DMS114 treated with DMSO at 0.1 percent for 48 hours (cell line): ENCODE data around the gene CTTNBP2NL.
"Not testable (repeated sequence)": the region's sequence is repeated elsewhere in the genome, so short reads cannot be mapped to it uniquely, and the experiment has no call there.

Experiments
- DNase-seq: peaks from one replicate; lab custom pipeline; 2025; ENCODE audit not compliant: unreplicated experiment; lab: John Stamatoyannopoulos, UW

CTTNBP2NL gene

GRCh38 chr1:112386024-112386723 lies 9.8 kb upstream of the CTTNBP2NL start:
- no peak for DNase-seq

GRCh38 chr1:112386731-112387346 lies 9.2 kb upstream of the CTTNBP2NL start:
- DNase-seq, result no peak

DNA sequence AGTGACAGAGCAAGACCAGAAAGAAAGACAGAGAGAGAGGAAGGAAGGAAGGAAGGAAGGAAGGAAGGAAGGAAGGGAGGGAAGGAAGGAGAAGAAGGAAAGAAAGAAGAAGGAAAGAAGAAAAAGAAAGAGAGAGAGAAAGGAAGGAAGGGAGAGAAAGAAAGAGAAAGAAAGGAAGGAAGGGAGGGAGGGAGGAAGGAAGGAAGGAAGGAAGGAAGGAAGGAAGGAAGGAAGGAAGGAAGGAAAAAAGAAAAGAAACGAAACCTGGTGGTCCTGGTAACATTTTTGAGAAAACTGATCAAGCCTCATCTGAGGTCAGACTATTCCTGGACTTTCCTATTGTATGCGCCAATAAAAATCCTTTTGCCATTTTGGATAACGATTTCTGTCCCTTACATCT lies 8.2 kb upstream of the CTTNBP2NL start:
- no peak for DNase-seq

DNA sequence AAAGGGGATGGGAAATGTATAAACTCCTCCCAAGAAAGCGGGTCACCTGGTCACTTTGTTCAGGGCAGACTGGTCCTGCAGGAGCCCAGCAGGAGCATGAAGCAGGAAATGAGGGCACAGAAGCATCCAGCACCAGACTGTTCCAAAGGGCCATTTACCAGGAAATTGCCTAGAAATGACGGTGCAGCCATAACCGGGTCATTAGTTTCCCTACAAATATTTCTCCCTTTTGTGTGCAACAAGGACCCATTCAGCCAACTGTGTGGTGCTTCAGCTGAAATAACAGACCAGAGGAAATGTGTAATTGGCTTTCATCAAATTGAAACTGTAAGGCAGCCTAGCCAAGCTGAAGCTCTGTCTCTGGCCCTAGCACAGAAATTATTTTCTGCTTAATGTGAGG lies 7.6 kb upstream of the CTTNBP2NL start:
- no peak for DNase-seq

DNA sequence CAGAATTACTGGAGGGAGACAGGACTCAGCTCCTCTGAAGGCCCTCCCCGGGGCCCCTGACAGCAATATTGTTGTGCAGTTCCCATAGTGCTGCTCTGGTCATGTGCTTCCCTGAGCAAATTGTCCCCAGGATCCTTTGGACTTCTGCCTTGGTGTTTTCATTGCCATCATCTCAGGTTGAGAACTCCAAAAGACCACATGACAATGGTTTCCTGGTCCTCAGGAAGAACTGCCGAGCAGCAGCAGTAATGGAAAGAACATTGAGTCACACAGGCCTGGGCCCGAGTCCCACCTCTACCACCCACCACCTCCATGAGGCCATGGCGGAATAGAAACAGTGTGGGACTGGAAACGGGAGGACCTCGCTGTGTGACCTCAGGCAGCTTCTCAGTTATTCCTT lies 6.3 kb upstream of the CTTNBP2NL start:
- no peak for DNase-seq

- DNase-seq, result not testable (repeated sequence)
Observed at GRCh38 chr1:112390335-112390734, 5.7 kb upstream of the CTTNBP2NL start.

GRCh38 chr1:112390775-112391602 lies 5.0 kb upstream of the CTTNBP2NL start:
- DNase-seq, result peak; percentile 93

DNA sequence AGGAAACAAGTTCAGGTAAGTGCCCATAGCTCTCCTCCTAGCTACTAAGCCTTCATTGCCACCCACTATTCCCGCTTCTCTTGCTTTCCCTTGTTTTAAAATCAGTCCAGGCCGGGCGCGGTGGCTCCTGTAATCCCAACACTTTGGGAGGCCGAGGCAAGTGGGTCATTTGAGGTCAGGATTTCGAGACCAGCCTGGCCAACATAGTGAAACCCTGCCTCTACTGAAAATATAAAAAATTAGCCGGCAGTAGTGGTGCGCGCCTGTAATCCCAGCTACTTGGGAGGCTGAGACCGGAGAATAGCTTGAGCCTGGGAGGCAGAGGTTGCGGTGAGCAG lies 4.4 kb upstream of the CTTNBP2NL start:
- no peak for DNase-seq

- no peak for DNase-seq
Observed at GRCh38 chr1:112393631-112393974, 2.4 kb upstream of the CTTNBP2NL start.

DNA sequence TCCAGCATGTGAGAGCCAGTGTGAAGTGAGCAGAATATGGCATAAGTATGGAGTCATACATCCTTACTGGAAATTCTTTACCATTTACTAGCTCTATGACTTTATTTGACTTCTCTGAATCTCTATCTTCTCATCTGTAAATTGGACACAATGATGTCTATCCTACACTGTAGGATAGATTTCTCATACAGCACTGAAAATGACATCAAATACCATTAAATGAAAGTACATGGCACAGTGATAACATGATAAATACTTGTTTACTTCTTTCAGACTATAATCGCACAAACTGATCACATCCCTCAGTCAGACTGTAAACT lies 1.3 kb upstream of the CTTNBP2NL start:
- no peak for DNase-seq

DNA sequence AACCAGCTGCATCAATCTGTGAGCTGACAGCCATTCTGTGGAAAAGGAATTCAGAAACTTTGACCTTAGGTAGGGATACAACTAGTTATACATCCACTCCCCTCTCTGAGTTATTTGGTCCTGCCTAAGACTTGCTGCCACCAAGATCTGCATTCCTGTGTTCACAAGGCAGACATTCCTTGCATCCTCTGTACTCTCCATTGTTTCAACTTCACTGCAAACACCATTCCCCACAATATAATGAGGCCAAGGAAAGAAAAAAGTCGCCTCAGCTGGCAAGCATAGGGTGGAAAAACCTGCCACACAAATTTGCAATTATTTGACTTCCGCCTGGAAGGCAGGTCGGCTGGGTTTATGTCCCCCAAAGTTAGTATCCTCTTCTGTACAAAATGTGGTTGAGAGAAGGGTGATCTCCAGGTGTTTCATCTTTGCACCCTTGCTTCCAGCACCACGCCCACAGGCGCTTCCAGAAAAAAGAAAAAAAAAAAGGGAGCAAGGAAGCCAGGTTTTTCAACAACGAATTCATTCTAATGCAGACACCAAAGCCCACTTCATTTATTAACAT lies 676 bp upstream of the CTTNBP2NL start:
- no peak for DNase-seq

DNA sequence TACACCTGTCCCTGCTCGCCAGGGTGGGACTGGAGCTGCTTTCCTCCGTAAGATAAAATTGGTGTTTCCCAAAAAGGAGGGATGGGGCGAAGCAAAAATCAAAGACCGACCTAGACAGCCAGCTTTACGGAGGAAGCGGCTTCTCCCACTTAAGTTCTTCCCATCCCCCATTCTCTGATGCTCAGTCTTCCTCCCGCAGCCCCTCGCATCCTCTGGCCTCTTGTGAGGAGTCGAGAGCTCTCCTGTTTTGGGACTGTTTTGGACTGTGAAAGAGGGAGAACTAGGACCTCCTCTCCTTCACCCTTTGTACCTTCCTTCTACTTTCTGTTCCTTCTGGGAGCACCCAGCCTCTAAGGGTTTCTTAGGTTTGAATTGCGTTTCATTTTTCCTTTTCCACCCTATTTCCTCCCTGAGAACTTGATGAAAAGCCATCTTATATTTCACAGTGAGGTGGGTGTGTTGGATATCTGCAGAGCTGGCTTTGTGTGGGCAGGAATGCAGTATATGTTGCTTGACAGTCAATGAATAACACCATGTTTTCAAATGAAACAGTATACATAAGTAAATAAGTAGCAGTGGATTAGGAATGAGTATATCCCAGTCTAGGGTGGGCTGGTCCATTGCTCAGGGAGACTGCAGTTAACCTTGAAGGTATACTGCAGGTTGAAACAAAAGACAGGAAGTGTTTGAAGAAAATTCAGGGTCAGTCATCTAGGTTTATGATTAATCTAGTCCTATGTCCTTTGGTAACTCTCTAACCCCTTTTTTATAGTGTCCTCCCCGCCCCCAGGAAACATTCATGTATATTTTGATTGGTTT lies 848 bp downstream of the CTTNBP2NL start:
- DNase-seq, result no peak

- no peak for DNase-seq
Observed at GRCh38 chr1:112397841-112398240, 1.8 kb downstream of the CTTNBP2NL start.

GRCh38 chr1:112399456-112399855 lies 3.4 kb downstream of the CTTNBP2NL start:
- DNase-seq, result no peak

DNA sequence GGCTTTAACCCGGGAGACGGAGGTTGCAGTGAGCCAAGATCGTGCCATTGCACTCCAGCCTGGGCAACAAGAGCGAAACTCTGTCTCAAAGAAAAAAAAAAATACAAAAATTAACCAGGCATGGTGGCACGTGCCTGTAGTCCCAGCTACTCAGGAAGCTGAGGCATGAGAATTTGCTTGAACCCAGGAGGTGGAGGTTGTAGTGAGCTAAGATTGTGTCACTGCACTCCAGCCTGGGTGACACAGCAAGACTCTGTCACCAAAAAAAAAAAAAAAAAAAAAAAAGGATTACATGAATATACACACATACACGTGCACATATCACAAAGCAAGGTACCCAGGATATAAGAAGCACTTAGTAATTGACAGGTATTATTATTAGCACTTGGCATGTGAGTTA lies 4.7 kb downstream of the CTTNBP2NL start:
- DNase-seq, result not testable (repeated sequence)

- no peak for DNase-seq
Observed at GRCh38 chr1:112402682-112403643, 6.9 kb downstream of the CTTNBP2NL start.

DNA sequence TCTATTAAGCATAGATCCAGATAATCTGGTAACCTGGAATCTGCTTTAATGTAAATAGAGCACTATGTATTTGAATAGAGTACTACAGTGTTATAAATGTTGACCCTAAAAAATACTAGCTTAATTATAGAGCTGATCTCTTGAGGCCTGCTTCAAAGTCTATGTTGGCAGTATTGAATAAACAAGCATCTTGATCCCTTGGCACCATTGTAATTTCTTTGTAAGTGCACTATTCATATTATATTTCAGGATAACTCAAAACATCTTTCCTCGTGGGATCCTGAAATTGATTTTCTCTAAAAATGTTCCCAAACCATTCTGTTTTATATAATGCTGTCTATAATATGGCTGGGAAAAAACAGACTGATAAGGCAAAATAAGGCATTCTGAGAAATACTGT lies 10.8 kb downstream of the CTTNBP2NL start:
- no peak for DNase-seq

DNA sequence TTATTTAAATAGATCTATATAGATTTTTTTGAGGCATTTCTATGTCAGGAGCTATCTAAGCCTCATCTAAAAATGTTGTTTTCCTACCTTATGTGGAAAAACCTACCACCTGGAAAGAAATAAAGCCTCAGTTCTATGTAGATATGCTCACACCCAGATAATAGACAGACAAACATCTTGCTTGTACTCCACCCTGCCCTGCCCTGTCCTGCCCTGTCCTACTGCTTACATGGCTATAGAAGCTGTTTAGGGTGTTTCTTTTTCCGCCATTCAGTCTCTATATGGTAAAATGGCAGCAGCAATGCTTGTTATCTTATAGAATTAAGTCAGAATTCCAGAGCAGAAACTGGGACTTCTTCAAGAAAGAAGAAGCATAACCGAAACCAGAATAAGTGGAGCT lies 13.4 kb downstream of the CTTNBP2NL start:
- DNase-seq, result no peak

DNA sequence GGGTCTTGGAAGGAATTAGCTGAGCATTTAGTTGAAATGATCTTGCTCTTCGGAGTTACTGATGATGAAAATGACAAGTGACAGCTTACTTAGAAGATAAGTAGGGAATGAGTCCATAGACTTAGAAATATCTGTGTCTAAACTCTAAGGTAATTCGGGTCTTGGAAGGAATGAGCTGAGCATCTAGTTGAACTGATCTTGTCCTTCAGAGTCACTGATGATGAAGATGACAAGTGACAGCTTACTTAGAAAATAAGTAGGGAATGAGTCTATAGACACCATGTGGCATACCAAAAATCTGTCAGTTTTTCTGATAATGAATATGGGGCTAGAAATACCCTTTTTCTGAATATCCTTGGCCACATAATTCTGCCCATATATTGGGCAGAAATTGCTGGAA lies 14.7 kb downstream of the CTTNBP2NL start:
- no peak for DNase-seq

GRCh38 chr1:112417271-112417670 lies 21.3 kb downstream of the CTTNBP2NL start:
- no peak for DNase-seq
